Glutamatergic neuron (in vitro differentiated cells): ENCODE measurements around the gene NFIA. TPM values are rescaled to one million over a fixed set of nuclear protein-coding genes. Genes with fewer than 3 reads are reported as not detected.
A peak's percentile ranks its signal among the peaks of the same experiment; 100 is the strongest.

Experiments
- DNase-seq: peaks from one replicate; pipeline ENCODE4 v3.0.0; 2022
- H3K27ac Mint-ChIP-seq: one replicate; pipeline ENCODE4 v1.8.0; 2020; ENCODE audit warnings: mild to moderate bottlenecking, mixed read lengths, inconsistent platforms; ENCODE audit not compliant: unreplicated experiment
- H3K27me3 Mint-ChIP-seq: one replicate; pipeline ENCODE4 v1.8.0; 2020; ENCODE audit warnings: mild to moderate bottlenecking, moderate library complexity, mixed read lengths, inconsistent platforms; ENCODE audit not compliant: unreplicated experiment
- H3K36me3 Mint-ChIP-seq: one replicate; pipeline ENCODE4 v1.8.0; 2020; ENCODE audit warnings: mild to moderate bottlenecking, mixed read lengths, inconsistent platforms; ENCODE audit not compliant: unreplicated experiment
- H3K4me1 Mint-ChIP-seq: one replicate; pipeline ENCODE4 v1.8.0; 2020; ENCODE audit warnings: mild to moderate bottlenecking, low read depth, mixed read lengths, inconsistent platforms; ENCODE audit not compliant: unreplicated experiment
- H3K4me3 Mint-ChIP-seq: one replicate; pipeline ENCODE4 v1.8.0; 2020; ENCODE audit warnings: mild to moderate bottlenecking, mixed read lengths, inconsistent platforms; ENCODE audit not compliant: unreplicated experiment
- H3K9me3 Mint-ChIP-seq: one replicate; pipeline ENCODE4 v1.8.0; 2020; ENCODE audit warnings: mild to moderate bottlenecking, moderate library complexity, mixed read lengths, inconsistent platforms; ENCODE audit not compliant: unreplicated experiment
- CTCF ChIP-seq: fragments of 200-600 bp; sonication (generic); IDR thresholded peaks from one replicate; pipeline ENCODE4 v1.5.0; 2021; ENCODE audit not compliant: partially characterized antibody, unreplicated experiment
- long read RNA-seq: library from polyadenylated mRNA; unstranded; transcript quantifications from one replicate; pipeline ENCODE4 v2.0.0, GENCODE V29; 2020; ENCODE audit not compliant: unreplicated experiment
- total RNA-seq: library from RNA; stranded (reverse); fragmentation: NEBNext Ultra II Directional; extraction: Animal tissue kit (Norgen Biotek cat#: 25700); gene quantifications from one replicate; pipeline ENCODE4 v1.2.1, GENCODE V29; 2021; ENCODE audit not compliant: unreplicated experiment

The NFIA gene
- 16.4 TPM for total RNA-seq
- long read RNA-seq, full-length matches to known transcripts, result 1 of 4 reads
- long read RNA-seq, partial matches to known transcripts, result 1 of 4 reads
- long read RNA-seq, other reads (novel, unspliced or antisense), result 2 of 4 reads

- TF ChIP-seq CTCF, result no peak
- peaks cover 11% of the 10 kb centered on the region for H3K9me3 Mint-ChIP-seq
- peak; percentile 48 for DNase-seq
- H3K4me1 Mint-ChIP-seq, result peaks cover 30% of the 10 kb centered on the region
- no peaks in the 10 kb centered on the region for H3K36me3 Mint-ChIP-seq
- peak within 1 kb of the TSS; percentile 93 for H3K4me3 Mint-ChIP-seq
- H3K27ac Mint-ChIP-seq, result no peak within 1 kb of the TSS
- peaks cover 12% of the 10 kb centered on the region for H3K27me3 Mint-ChIP-seq
Observed at GRCh38 chr1:61082311-61083012, at the start of gene NFIA. Gene NFIA, plus strand, starts transcription at chr1:61082561.

GRCh38 chr1:61035880-61036279 is 46.5 kb upstream of the NFIA start:
- Mint-ChIP-seq H3K36me3 (no peaks in the 10 kb centered on the region), H3K4me3 (no peak overlapping the region), H3K4me1 (peaks cover 3% of the 10 kb centered on the region), H3K27me3 (peaks cover 1% of the 10 kb centered on the region), H3K9me3 (no peaks in the 10 kb centered on the region), H3K27ac (no peak overlapping the region)
- DNase-seq, result no peak
- TF ChIP-seq CTCF, result no peak

- H3K27ac Mint-ChIP-seq, result no peak overlapping the region
- H3K27me3 Mint-ChIP-seq, result peaks cover 8% of the 10 kb centered on the region
- H3K4me1 Mint-ChIP-seq, result peaks cover 6% of the 10 kb centered on the region
- no peaks in the 10 kb centered on the region for H3K9me3 Mint-ChIP-seq
- DNase-seq, result no peak
- TF ChIP-seq CTCF, result no peak
- H3K36me3 Mint-ChIP-seq, result no peaks in the 10 kb centered on the region
- peak overlapping the region; percentile 70 for H3K4me3 Mint-ChIP-seq
Observed at GRCh38 chr1:61042466-61043009, 39.8 kb upstream of the NFIA start.

GRCh38 chr1:61043010-61043820 is 39.1 kb upstream of the NFIA start:
- TF ChIP-seq CTCF, result peak; percentile 84
- H3K27me3 Mint-ChIP-seq, result peaks cover 8% of the 10 kb centered on the region
- peak overlapping the region; percentile 70 for H3K4me3 Mint-ChIP-seq
- no peaks in the 10 kb centered on the region for H3K36me3 Mint-ChIP-seq
- DNase-seq, result peak; percentile 91
- peaks cover 6% of the 10 kb centered on the region for H3K4me1 Mint-ChIP-seq
- no peaks in the 10 kb centered on the region for H3K9me3 Mint-ChIP-seq
- H3K27ac Mint-ChIP-seq, result no peak overlapping the region
